DND-41 (cell line): ENCODE data around the gene RBMS3.

ENCODE experiments used
- ATAC-seq: fragments of 200-7000 bp; cut with Tn5 transposase; 3 replicates; pipeline ENCODE4 v1.9.1; 2021; ENCODE audit warnings: low read depth; ENCODE audit not compliant: insufficient read depth
- DNase-seq: peaks from one replicate; pipeline ENCODE4 v3.0.0-alpha.2; 2020
- H2AFZ ChIP-seq: 2 replicates; pipeline ENCODE4 v1.6.0; 2012; ENCODE audit warnings: low read depth, low read length
- H3K27ac ChIP-seq: 2 replicates; pipeline ENCODE4 v1.5.1; 2012; ENCODE audit warnings: low read length, inconsistent platforms
- H3K27me3 ChIP-seq: fragments of 200-600 bp; sonication (generic); 2 replicates; pipeline ENCODE4 v1.6.0; 2012; ENCODE audit warnings: low read length, mild to moderate bottlenecking, inconsistent platforms; ENCODE audit not compliant: insufficient read depth, poor library complexity
- H3K36me3 ChIP-seq: 2 replicates; pipeline ENCODE4 v1.5.1; 2012; ENCODE audit warnings: low read length, inconsistent platforms; ENCODE audit not compliant: insufficient read depth
- H3K4me1 ChIP-seq: 2 replicates; pipeline ENCODE4 v1.5.1; 2012; ENCODE audit warnings: mild to moderate bottlenecking, low read length; ENCODE audit not compliant: insufficient read depth
- H3K4me2 ChIP-seq: 2 replicates; pipeline ENCODE4 v1.6.0; 2012; ENCODE audit warnings: mild to moderate bottlenecking, moderate library complexity, low read length, inconsistent platforms; ENCODE audit not compliant: insufficient read depth
- H3K4me3 ChIP-seq, 2 experiments: fragments of 200-600 bp in 1 of 2; shearing (Covaris generic) in 1 of 2; 2 replicates each; pipeline ENCODE4 v1.5.1; 2012 to 2016; ENCODE audit warnings: inconsistent platforms in 2 of 2, low read length in 2 of 2, mild to moderate bottlenecking in 2 of 2, low read depth in 1 of 2, moderate library complexity in 1 of 2
- H3K79me2 ChIP-seq: 2 replicates; pipeline ENCODE4 v1.6.0; 2012; ENCODE audit warnings: low read length, inconsistent platforms; ENCODE audit not compliant: insufficient read depth
- H3K9ac ChIP-seq: 2 replicates; pipeline ENCODE4 v1.6.0; 2012; ENCODE audit warnings: low read depth, mild to moderate bottlenecking, inconsistent platforms, low read length, moderate library complexity
- H3K9me3 ChIP-seq: 2 replicates; pipeline ENCODE4 v1.5.1; 2012; ENCODE audit warnings: low read length, moderate library complexity, mild to moderate bottlenecking, inconsistent platforms; ENCODE audit not compliant: insufficient read depth, severe bottlenecking
- H4K20me1 ChIP-seq: 2 replicates; pipeline ENCODE4 v1.6.0; 2012; ENCODE audit warnings: low read length; ENCODE audit not compliant: insufficient read depth
- EZH2 ChIP-seq: IDR thresholded peaks from 3 replicates; pipeline ENCODE4 v1.6.1; 2012; ENCODE audit warnings: borderline replicate concordance, low read depth, mild to moderate bottlenecking, moderate library complexity, low read length, inconsistent platforms; ENCODE audit not compliant: severe bottlenecking
- TF ChIP-seq, protein P1 (sequence below): IDR thresholded peaks from 2 replicates; pipeline ENCODE4 v1.5.1; 2012; ENCODE audit warnings: borderline replicate concordance, low read length, moderate library complexity, mild to moderate bottlenecking; ENCODE audit not compliant: poor library complexity, severe bottlenecking; ENCODE audit errors: extremely low read depth

RBMS3 gene

DNA sequence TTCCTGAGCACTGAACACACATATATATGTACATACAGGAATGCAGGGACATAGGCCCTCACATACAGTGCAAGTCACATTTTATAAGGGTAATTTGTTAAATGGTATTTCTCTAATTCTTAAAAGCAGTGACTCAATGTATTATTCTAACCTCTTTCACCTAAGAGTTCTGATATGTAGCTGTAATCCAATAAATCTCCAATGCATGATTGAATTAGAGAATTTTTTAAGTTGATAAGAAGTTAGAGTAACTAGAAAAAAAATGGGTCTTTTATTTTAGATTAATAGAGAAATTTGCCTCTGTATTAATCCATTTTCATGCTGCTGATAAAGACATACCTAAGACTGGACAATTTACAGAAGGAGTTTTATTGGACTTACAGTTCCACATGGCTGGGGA lies 98.2 kb downstream of the RBMS3 start:
- H3K27ac ChIP-seq: no peak overlapping the region
- H3K79me2 ChIP-seq: no peaks in the 10 kb centered on the region
- no peaks in the 10 kb centered on the region for H3K4me1 ChIP-seq
- H3K4me2 ChIP-seq: no peak overlapping the region
- no peaks in the 10 kb centered on the region for H3K36me3 ChIP-seq
- H2AFZ ChIP-seq: no peak overlapping the region
- H3K9me3 ChIP-seq: no peaks in the 10 kb centered on the region
- no peaks in the 10 kb centered on the region for H3K27me3 ChIP-seq
- TF ChIP-seq, protein P1, sequence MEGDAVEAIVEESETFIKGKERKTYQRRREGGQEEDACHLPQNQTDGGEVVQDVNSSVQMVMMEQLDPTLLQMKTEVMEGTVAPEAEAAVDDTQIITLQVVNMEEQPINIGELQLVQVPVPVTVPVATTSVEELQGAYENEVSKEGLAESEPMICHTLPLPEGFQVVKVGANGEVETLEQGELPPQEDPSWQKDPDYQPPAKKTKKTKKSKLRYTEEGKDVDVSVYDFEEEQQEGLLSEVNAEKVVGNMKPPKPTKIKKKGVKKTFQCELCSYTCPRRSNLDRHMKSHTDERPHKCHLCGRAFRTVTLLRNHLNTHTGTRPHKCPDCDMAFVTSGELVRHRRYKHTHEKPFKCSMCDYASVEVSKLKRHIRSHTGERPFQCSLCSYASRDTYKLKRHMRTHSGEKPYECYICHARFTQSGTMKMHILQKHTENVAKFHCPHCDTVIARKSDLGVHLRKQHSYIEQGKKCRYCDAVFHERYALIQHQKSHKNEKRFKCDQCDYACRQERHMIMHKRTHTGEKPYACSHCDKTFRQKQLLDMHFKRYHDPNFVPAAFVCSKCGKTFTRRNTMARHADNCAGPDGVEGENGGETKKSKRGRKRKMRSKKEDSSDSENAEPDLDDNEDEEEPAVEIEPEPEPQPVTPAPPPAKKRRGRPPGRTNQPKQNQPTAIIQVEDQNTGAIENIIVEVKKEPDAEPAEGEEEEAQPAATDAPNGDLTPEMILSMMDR: no peak
- TF ChIP-seq EZH2: no peak
- H4K20me1 ChIP-seq: no peaks in the 10 kb centered on the region
- no peak overlapping the region for H3K4me3 ChIP-seq
- no peak for DNase-seq
- no peak overlapping the region for H3K9ac ChIP-seq
- no peak for ATAC-seq

DNA sequence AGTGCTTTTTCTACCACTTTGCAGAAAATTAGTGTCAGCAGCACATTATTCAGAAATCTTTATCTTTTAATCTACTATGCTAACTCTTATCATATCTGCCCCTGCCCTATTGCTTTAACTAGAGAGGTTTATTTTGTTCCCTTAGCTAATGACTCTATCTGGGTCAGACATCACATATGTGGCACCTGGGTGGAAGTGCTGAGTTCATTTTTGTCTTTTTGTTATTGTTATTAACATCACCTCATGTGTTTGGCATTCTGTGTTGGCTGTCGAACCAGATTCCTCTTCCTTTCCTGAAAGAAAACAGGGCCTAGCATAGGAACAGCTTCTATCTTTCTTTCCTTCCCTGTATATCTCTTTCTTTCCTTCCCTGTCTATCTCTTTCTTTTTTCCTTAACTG lies 100.7 kb downstream of the RBMS3 start:
- no peak for TF ChIP-seq EZH2
- TF ChIP-seq, protein P1: no peak
- Histone ChIP-seq H3K9ac (no peak overlapping the region), H3K79me2 (no peaks in the 10 kb centered on the region), H3K27ac (no peak overlapping the region), H2AFZ (no peak overlapping the region), H3K9me3 (no peaks in the 10 kb centered on the region), H3K36me3 (no peaks in the 10 kb centered on the region), H3K4me3 (no peak overlapping the region), H3K4me1 (no peaks in the 10 kb centered on the region), H3K27me3 (no peaks in the 10 kb centered on the region), H3K4me2 (no peak overlapping the region), H4K20me1 (no peaks in the 10 kb centered on the region)
- ATAC-seq (no peak), DNase-seq (no peak)

DNA sequence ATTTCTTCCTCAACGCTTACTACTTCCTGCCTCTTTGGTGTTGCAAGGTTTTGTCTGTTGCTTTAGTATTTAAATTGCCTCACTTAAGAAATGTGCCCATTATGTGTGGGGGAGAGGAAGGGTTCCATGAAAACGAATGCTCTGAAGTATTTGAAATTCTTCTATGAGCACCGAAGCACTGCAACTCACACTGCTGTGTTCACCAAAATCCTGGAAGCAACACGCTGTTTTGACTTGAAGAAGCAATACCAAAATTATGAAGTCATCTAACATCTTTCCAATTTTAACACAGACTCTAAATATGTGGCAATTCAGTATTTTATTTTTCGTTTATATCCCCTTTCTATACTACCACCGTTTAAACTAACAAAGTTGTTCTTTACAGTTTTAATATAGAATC lies 101.5 kb downstream of the RBMS3 start:
- Histone ChIP-seq H3K9ac (no peak overlapping the region), H2AFZ (no peak overlapping the region), H3K9me3 (no peaks in the 10 kb centered on the region), H4K20me1 (no peaks in the 10 kb centered on the region), H3K27me3 (no peaks in the 10 kb centered on the region), H3K27ac (no peak overlapping the region), H3K79me2 (no peaks in the 10 kb centered on the region), H3K4me2 (no peak overlapping the region), H3K4me3 (no peak overlapping the region), H3K4me1 (no peaks in the 10 kb centered on the region), H3K36me3 (no peaks in the 10 kb centered on the region)
- no peak for TF ChIP-seq EZH2
- TF ChIP-seq, protein P1: no peak
- ATAC-seq (no peak), DNase-seq (no peak)

DNA sequence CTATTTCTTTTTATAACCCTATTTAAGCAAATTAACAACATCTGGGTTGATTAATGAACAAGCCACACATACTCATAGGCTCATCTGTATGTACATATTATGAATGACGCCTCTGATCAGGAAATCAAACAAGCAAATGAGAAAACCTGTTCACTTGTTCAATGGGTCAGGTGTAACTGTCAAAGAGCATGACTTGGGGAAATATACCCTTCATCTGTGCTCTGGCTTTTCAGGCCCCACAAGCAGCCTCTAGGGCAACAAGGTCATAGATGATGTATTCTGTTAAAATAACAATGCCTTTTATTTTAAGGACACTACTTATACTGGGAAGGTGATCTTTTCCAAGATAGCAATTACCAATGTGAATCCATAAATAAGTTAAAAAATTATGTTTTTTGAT lies 102.0 kb downstream of the RBMS3 start:
- Histone ChIP-seq H4K20me1 (no peaks in the 10 kb centered on the region), H3K4me1 (no peaks in the 10 kb centered on the region), H2AFZ (no peak overlapping the region), H3K4me2 (no peak overlapping the region), H3K36me3 (no peaks in the 10 kb centered on the region), H3K27me3 (no peaks in the 10 kb centered on the region), H3K4me3 (no peak overlapping the region), H3K79me2 (no peaks in the 10 kb centered on the region), H3K27ac (no peak overlapping the region), H3K9ac (no peak overlapping the region), H3K9me3 (no peaks in the 10 kb centered on the region)
- no peak for ATAC-seq
- TF ChIP-seq EZH2: no peak
- TF ChIP-seq, protein P1: no peak
- no peak for DNase-seq
